ENCODE data around the gene HCN2. TPM values are rescaled to one million over a fixed set of nuclear protein-coding genes. Genes with fewer than 3 reads are reported as not detected.

Gene HCN2
- total and polyA plus RNA-seq, 2 of the 13 experiments (the other 11 are each of a cell fraction or from before 2014, with no cell fraction given): 0.01 TPM; not detected in 1

GRCh38 chr19:572140-572742, 17.4 kb upstream of the HCN2 start, which contains the start of gene BSG (continued):
- TF ChIP-seq ZNF441 (CRISPR knock-in tag; IDR thresholded peaks at IDR 0.05; ENCODE audit: borderline replicate concordance): peak; percentile 96
- TF ChIP-seq MNT (IDR thresholded peaks at IDR 0.05): peak; percentile 77
- peak; percentile 75; the same call in 1 of the 2 replicates for TF ChIP-seq ZNF414 (CRISPR knock-in tag; IDR thresholded peaks at IDR 0.05)
- peak; percentile 99 for TF ChIP-seq BHLHE40 (IDR thresholded peaks at IDR 0.05; ENCODE audit: low read length)
- peak; percentile 71 for TF ChIP-seq MED1 (CRISPR knock-in tag; IDR thresholded peaks at IDR 0.05)
- peak; percentile 69 for TF ChIP-seq ARNT2 (CRISPR knock-in tag; IDR thresholded peaks at IDR 0.05; ENCODE audit: low read depth)
- peak; percentile 87 for TF ChIP-seq YY1 (IDR thresholded peaks at IDR 0.05; ENCODE audit: insufficient read depth, insufficient replicate concordance, low read depth, low read length)
- TF ChIP-seq FOSL2 (CRISPR knock-in tag; IDR thresholded peaks at IDR 0.05): 0 out of 2 replicates have a peak, but pooled peaks have one; percentile 7
- peak; percentile 95 for TF ChIP-seq USF2 (IDR thresholded peaks at IDR 0.05; ENCODE audit: low read depth, low read length)
- peak; percentile 89; the same call in 1 of the 2 replicates for TF ChIP-seq USF2 (CRISPR knock-in tag; IDR thresholded peaks at IDR 0.05; ENCODE audit: borderline replicate concordance)
- TF ChIP-seq FOXC1 (CRISPR knock-in tag; IDR thresholded peaks at IDR 0.05; ENCODE audit: borderline replicate concordance): peak; percentile 23
- TF ChIP-seq ZNF740 (CRISPR knock-in tag; IDR thresholded peaks at IDR 0.05): 0 out of 2 replicates have a peak, but pooled peaks have one; percentile 32
- TF ChIP-seq ZNF746 (CRISPR knock-in tag; IDR thresholded peaks at IDR 0.05): peak; percentile 32; the same call in 1 of the 2 replicates
- TF ChIP-seq NFYB (CRISPR knock-in tag; IDR thresholded peaks at IDR 0.05): 0 out of 2 replicates have a peak, but pooled peaks have one; percentile 16
- peak; percentile 83 for TF ChIP-seq HNRNPLL (IDR thresholded peaks at IDR 0.05; ENCODE audit: low read depth, low read length, poor library complexity, severe bottlenecking)
- TF ChIP-seq ZFX (CRISPR knock-in tag; IDR thresholded peaks at IDR 0.05; ENCODE audit: low read depth): peak; percentile 81
- peak; percentile 7; the same call in 1 of the 2 replicates for TF ChIP-seq PHF20 (CRISPR knock-in tag; IDR thresholded peaks at IDR 0.05)
- TF ChIP-seq ZNF30 (CRISPR knock-in tag; IDR thresholded peaks at IDR 0.05): 0 out of 2 replicates have a peak, but pooled peaks have one; percentile 39
- TF ChIP-seq ZNF160 (CRISPR knock-in tag; IDR thresholded peaks at IDR 0.05): no peak; the same call in 1 of the 2 replicates
- TF ChIP-seq HOXD1 (CRISPR knock-in tag; IDR thresholded peaks at IDR 0.05): 0 out of 2 replicates have a peak, but pooled peaks have one; percentile 14
- TF ChIP-seq CCDC6 (CRISPR knock-in tag; IDR thresholded peaks at IDR 0.05): peak; percentile 50; the same call in 1 of the 2 replicates
- peak; percentile 80; the same call in 1 of the 2 replicates for TF ChIP-seq AKAP8 (CRISPR knock-in tag; IDR thresholded peaks at IDR 0.05)
- no peak for TF ChIP-seq FOXA1 (IDR thresholded peaks at IDR 0.05)
- TF ChIP-seq FOXA1 (CRISPR knock-in tag; IDR thresholded peaks at IDR 0.05): no peak
- TF ChIP-seq ZNF768 (CRISPR knock-in tag; IDR thresholded peaks at IDR 0.05): peak; percentile 72; the same call in 1 of the 2 replicates
- no peak for TF ChIP-seq ZNF263 (CRISPR knock-in tag; IDR thresholded peaks at IDR 0.05)
- TF ChIP-seq FOXK1 (CRISPR knock-in tag; IDR thresholded peaks at IDR 0.05; ENCODE audit: borderline replicate concordance, low read depth): no peak
- TF ChIP-seq SMAD3 (CRISPR knock-in tag; IDR thresholded peaks at IDR 0.05): 0 out of 2 replicates have a peak, but pooled peaks have one; percentile 14

Measured in HepG2 (cell line).